Measurements from ENCODE around the gene PCYT2.

PCYT2 gene

GRCh38 chr17:81852237-81852636, 59.0 kb downstream of the PCYT2 start:
- H3K4me3 ChIP-seq (ENCODE audit: low read length) = no peak overlapping the region
- no peak for DNase-seq (ENCODE audit: low read depth)
- TF ChIP-seq, protein P1, sequence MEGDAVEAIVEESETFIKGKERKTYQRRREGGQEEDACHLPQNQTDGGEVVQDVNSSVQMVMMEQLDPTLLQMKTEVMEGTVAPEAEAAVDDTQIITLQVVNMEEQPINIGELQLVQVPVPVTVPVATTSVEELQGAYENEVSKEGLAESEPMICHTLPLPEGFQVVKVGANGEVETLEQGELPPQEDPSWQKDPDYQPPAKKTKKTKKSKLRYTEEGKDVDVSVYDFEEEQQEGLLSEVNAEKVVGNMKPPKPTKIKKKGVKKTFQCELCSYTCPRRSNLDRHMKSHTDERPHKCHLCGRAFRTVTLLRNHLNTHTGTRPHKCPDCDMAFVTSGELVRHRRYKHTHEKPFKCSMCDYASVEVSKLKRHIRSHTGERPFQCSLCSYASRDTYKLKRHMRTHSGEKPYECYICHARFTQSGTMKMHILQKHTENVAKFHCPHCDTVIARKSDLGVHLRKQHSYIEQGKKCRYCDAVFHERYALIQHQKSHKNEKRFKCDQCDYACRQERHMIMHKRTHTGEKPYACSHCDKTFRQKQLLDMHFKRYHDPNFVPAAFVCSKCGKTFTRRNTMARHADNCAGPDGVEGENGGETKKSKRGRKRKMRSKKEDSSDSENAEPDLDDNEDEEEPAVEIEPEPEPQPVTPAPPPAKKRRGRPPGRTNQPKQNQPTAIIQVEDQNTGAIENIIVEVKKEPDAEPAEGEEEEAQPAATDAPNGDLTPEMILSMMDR (IDR thresholded peaks at IDR 0.05; ENCODE audit: insufficient read depth, low read depth, low read length, missing control alignments) = no peak

- H3K4me3 ChIP-seq (ENCODE audit: low read length) = no peak overlapping the region
- TF ChIP-seq, protein P1 (IDR thresholded peaks at IDR 0.05; ENCODE audit: insufficient read depth, low read depth, low read length, missing control alignments) = no peak
- DNase-seq (ENCODE audit: low read depth) = no peak
Measured at GRCh38 chr17:81851423-81851822, 59.8 kb downstream of the PCYT2 start.
